DND-41 (cell line): Measurements from ENCODE around the gene ZNF470.

ENCODE experiments used
- ATAC-seq: fragments of 200-7000 bp; cut with Tn5 transposase; 3 replicates; pipeline ENCODE4 v1.9.1; 2021; ENCODE audit warnings: low read depth; ENCODE audit not compliant: insufficient read depth
- DNase-seq: peaks from one replicate; pipeline ENCODE4 v3.0.0-alpha.2; 2020
- H2AFZ ChIP-seq: 2 replicates; pipeline ENCODE4 v1.6.0; 2012; ENCODE audit warnings: low read depth, low read length
- H3K27ac ChIP-seq: 2 replicates; pipeline ENCODE4 v1.5.1; 2012; ENCODE audit warnings: low read length, inconsistent platforms
- H3K27me3 ChIP-seq: fragments of 200-600 bp; sonication (generic); 2 replicates; pipeline ENCODE4 v1.6.0; 2012; ENCODE audit warnings: low read length, mild to moderate bottlenecking, inconsistent platforms; ENCODE audit not compliant: insufficient read depth, poor library complexity
- H3K36me3 ChIP-seq: 2 replicates; pipeline ENCODE4 v1.5.1; 2012; ENCODE audit warnings: low read length, inconsistent platforms; ENCODE audit not compliant: insufficient read depth
- H3K4me1 ChIP-seq: 2 replicates; pipeline ENCODE4 v1.5.1; 2012; ENCODE audit warnings: mild to moderate bottlenecking, low read length; ENCODE audit not compliant: insufficient read depth
- H3K4me2 ChIP-seq: 2 replicates; pipeline ENCODE4 v1.6.0; 2012; ENCODE audit warnings: mild to moderate bottlenecking, moderate library complexity, low read length, inconsistent platforms; ENCODE audit not compliant: insufficient read depth
- H3K4me3 ChIP-seq, 2 experiments: fragments of 200-600 bp in 1 of 2; shearing (Covaris generic) in 1 of 2; 2 replicates each; pipeline ENCODE4 v1.5.1; 2012 to 2016; ENCODE audit warnings: inconsistent platforms in 2 of 2, low read length in 2 of 2, mild to moderate bottlenecking in 2 of 2, low read depth in 1 of 2, moderate library complexity in 1 of 2
- H3K79me2 ChIP-seq: 2 replicates; pipeline ENCODE4 v1.6.0; 2012; ENCODE audit warnings: low read length, inconsistent platforms; ENCODE audit not compliant: insufficient read depth
- H3K9ac ChIP-seq: 2 replicates; pipeline ENCODE4 v1.6.0; 2012; ENCODE audit warnings: low read depth, mild to moderate bottlenecking, inconsistent platforms, low read length, moderate library complexity
- H3K9me3 ChIP-seq: 2 replicates; pipeline ENCODE4 v1.5.1; 2012; ENCODE audit warnings: low read length, moderate library complexity, mild to moderate bottlenecking, inconsistent platforms; ENCODE audit not compliant: insufficient read depth, severe bottlenecking
- H4K20me1 ChIP-seq: 2 replicates; pipeline ENCODE4 v1.6.0; 2012; ENCODE audit warnings: low read length; ENCODE audit not compliant: insufficient read depth
- EZH2 ChIP-seq: IDR thresholded peaks from 3 replicates; pipeline ENCODE4 v1.6.1; 2012; ENCODE audit warnings: borderline replicate concordance, low read depth, mild to moderate bottlenecking, moderate library complexity, low read length, inconsistent platforms; ENCODE audit not compliant: severe bottlenecking
- TF ChIP-seq, protein P1 (sequence below): IDR thresholded peaks from 2 replicates; pipeline ENCODE4 v1.5.1; 2012; ENCODE audit warnings: borderline replicate concordance, low read length, moderate library complexity, mild to moderate bottlenecking; ENCODE audit not compliant: poor library complexity, severe bottlenecking; ENCODE audit errors: extremely low read depth

ZNF470 gene

DNA sequence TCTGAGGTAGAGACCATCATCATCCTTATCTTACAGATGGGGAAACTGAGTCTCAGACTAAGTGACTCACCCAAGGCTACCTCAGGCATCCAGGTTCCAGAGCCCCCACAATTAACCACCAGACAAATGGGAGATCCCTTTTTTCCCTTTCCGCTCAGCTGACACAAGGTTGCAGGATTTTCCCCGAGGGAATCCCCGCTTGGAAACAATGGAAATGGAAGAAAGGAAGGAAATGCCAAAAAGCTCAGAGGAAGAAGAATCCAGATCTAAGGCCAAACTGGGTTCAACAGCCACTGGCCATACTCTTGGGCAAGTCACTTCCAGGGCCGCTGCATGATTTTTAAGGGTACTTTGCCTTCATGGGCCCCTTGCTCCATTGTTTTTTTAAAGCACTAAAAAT is 29.4 kb downstream of the ZNF470 start:
- no peak for DNase-seq
- TF ChIP-seq, protein P1, sequence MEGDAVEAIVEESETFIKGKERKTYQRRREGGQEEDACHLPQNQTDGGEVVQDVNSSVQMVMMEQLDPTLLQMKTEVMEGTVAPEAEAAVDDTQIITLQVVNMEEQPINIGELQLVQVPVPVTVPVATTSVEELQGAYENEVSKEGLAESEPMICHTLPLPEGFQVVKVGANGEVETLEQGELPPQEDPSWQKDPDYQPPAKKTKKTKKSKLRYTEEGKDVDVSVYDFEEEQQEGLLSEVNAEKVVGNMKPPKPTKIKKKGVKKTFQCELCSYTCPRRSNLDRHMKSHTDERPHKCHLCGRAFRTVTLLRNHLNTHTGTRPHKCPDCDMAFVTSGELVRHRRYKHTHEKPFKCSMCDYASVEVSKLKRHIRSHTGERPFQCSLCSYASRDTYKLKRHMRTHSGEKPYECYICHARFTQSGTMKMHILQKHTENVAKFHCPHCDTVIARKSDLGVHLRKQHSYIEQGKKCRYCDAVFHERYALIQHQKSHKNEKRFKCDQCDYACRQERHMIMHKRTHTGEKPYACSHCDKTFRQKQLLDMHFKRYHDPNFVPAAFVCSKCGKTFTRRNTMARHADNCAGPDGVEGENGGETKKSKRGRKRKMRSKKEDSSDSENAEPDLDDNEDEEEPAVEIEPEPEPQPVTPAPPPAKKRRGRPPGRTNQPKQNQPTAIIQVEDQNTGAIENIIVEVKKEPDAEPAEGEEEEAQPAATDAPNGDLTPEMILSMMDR: no peak
- no peak for TF ChIP-seq EZH2
- Histone ChIP-seq H3K27ac (no peak overlapping the region), H3K9ac (0 out of 2 replicates have a peak overlapping the region, but pooled peaks have one; percentile 59), H3K79me2 (peaks cover 58% of the 10 kb centered on the region), H3K4me3 (peak overlapping the region in 1 of 2 experiments; percentile 73; a peak in 2 of 4 replicates), H3K36me3 (peaks cover 27% of the 10 kb centered on the region), H3K27me3 (no peaks in the 10 kb centered on the region), H2AFZ (no peak overlapping the region), H3K9me3 (peaks cover 3% of the 10 kb centered on the region), H3K4me2 (peak overlapping the region; percentile 68), H4K20me1 (peaks cover 4% of the 10 kb centered on the region; the same call in 1 of the 2 replicates), H3K4me1 (peaks cover 24% of the 10 kb centered on the region)
- ATAC-seq: no peak

DNA sequence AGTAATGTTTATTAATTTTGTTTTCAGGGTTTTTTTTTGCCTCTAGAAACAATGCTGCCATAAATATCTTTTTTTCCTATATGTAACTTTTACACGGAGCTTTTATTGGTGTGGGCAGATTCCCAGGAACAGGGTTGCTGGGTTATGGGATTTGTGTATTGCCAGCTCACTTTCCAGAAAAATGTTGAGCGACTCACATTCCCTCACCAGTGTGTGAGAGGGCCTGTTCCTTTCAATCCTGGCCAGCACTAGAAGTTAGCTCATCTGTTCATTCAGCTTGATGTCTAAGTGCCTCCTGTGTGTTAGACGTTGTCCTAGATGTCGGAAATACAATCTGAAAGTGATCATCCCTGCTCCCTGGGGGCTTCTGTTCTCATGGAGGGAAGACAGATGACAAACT is 30.4 kb downstream of the ZNF470 start:
- peaks cover 4% of the 10 kb centered on the region; the same call in 1 of the 2 replicates for H4K20me1 ChIP-seq
- no peak for ATAC-seq
- H3K9me3 ChIP-seq: peaks cover 3% of the 10 kb centered on the region
- TF ChIP-seq, protein P1: no peak
- TF ChIP-seq EZH2: no peak
- H2AFZ ChIP-seq: no peak overlapping the region
- no peak overlapping the region for H3K4me3 ChIP-seq
- DNase-seq: no peak
- H3K4me1 ChIP-seq: peaks cover 24% of the 10 kb centered on the region
- peaks cover 67% of the 10 kb centered on the region for H3K79me2 ChIP-seq
- no peak overlapping the region for H3K9ac ChIP-seq
- H3K4me2 ChIP-seq: no peak overlapping the region
- no peaks in the 10 kb centered on the region for H3K27me3 ChIP-seq
- no peak overlapping the region for H3K27ac ChIP-seq
- H3K36me3 ChIP-seq: peaks cover 37% of the 10 kb centered on the region

DNA sequence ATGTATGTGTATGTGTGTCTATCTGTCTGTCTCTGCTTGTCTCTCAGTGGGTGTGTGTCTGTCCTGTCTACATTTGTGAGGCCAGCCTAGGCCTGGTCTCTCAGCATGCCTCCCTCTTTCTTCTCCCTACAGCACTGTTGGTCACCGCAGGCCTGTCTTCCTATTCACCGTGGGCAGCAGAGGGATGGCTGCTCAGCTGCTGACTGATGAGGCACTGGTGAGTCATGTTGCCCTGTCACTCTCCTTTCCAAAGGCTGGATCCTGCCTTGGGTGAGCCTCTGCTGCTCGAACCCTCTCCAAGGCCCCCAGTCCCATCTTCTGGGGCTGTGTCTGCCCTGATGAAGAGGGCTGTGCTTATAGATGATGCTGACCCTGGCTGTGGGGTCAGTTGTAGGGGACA is 34.1 kb downstream of the ZNF470 start:
- Histone ChIP-seq H3K79me2 (peaks cover 90% of the 10 kb centered on the region), H4K20me1 (peaks cover 1% of the 10 kb centered on the region; the same call in 1 of the 2 replicates), H3K4me1 (peaks cover 8% of the 10 kb centered on the region), H2AFZ (no peak overlapping the region), H3K4me3 (no peak overlapping the region), H3K27ac (no peak overlapping the region), H3K27me3 (no peaks in the 10 kb centered on the region), H3K9me3 (peaks cover 24% of the 10 kb centered on the region), H3K9ac (no peak overlapping the region), H3K36me3 (peaks cover 52% of the 10 kb centered on the region), H3K4me2 (no peak overlapping the region)
- ATAC-seq (no peak), DNase-seq (no peak)
- no peak for TF ChIP-seq EZH2
- TF ChIP-seq, protein P1: no peak
